BLaER1 treated with 17β-estradiol and CSF1 and Interleukin-3, amounts not matched to agents 10 nM and 100 nM (cell line): ENCODE data around the gene AMZ1.
A peak's percentile ranks its signal among the peaks of the same experiment; 100 is the strongest.
"Not testable (repeated sequence)": the region's sequence is repeated elsewhere in the genome, so short reads cannot be mapped to it uniquely, and the experiment has no call there.

Source experiments
- H3K27ac ChIP-seq, 11 experiments: shearing (Covaris generic); formaldehyde crosslinking; 2 replicates each; pipeline ENCODE4 v1.8.1; 2022
- H3K27me3 ChIP-seq, 11 experiments: shearing (Covaris generic); formaldehyde crosslinking; 2 replicates each; pipeline ENCODE4 v1.8.1; 2022
- H3K36me3 ChIP-seq, 11 experiments: shearing (Covaris generic); formaldehyde crosslinking; 2 replicates each; pipeline ENCODE4 v1.8.1; 2022
- H3K4me1 ChIP-seq, 10 experiments: shearing (Covaris generic); formaldehyde crosslinking; 2 replicates each; pipeline ENCODE4 v1.8.1; 2022
- H3K4me2 ChIP-seq, 11 experiments: shearing (Covaris generic); formaldehyde crosslinking; 2 replicates each; pipeline ENCODE4 v1.8.1; 2022
- H3K4me3 ChIP-seq, 10 experiments: shearing (Covaris generic); formaldehyde crosslinking; 2 replicates each; pipeline ENCODE4 v1.8.1; 2022
- H3K9ac ChIP-seq, 11 experiments: shearing (Covaris generic); formaldehyde crosslinking; 2 replicates each; pipeline ENCODE4 v1.8.1; 2022
- H3K9me3 ChIP-seq, 11 experiments: shearing (Covaris generic); formaldehyde crosslinking; replicated peaks in 1 of 11; 2 replicates each; pipeline ENCODE4 v1.8.1; 2022
- H4K20me1 ChIP-seq, 11 experiments: shearing (Covaris generic); formaldehyde crosslinking; 2 replicates each; pipeline ENCODE4 v1.8.1; 2022
- Cebpa-rat ChIP-seq, 11 experiments: shearing (Covaris generic); IDR thresholded peaks; 2 replicates each; pipeline ENCODE4 v1.8.1; 2022

AMZ1 gene

DNA sequence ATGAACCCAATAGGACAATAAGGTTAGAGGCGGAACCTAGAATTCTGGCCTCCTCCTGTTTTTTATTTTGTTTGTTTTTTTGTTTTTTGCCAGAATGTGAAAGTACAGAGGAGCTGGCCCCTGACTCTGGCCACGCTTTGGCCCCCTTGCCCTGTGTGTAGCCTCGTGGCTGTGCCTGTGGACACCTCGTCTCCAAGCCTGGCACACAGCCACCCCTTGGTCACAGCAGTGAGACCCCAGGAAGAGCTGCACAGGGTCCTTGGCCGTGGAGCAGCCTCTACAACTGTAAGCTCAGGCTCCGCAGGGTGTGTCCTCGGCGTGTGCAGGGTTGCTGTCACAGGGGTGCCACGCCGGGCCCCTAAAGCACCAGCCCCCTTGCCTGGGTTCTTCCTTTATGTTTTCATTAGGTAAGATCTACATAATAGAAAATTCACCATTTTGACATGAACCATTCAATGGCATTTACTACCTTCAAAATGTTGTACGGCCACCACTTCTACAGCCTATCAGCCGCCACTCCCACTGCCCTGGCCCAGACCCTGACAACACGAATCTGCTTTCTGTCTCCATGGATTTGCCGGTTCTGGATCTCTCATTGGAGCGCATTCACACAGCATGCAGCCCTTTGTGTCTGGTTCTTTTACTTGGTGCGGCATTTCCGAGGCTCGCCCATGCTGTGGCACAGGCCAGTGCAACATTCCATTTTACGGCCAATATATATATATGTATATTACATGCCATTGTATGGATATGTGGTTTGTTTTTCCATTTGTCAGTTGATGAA, 51.0 kb downstream of the AMZ1 start:
- Histone ChIP-seq H3K4me3 (peak overlapping the region in 2 of 10 experiments; percentile 8 to 39; a peak in 2 of 20 replicates), H4K20me1 (peaks cover 0 to 31% (median 0%) of the 10 kb centered on the region in 11 experiments; a peak in 7 of 22 replicates), H3K4me1 (peaks cover 64 to 85% (median 77%) of the 10 kb centered on the region in 10 experiments), H3K9me3 (peaks cover 12 to 50% (median 21%) of the 10 kb centered on the region in 11 experiments), H3K36me3 (peaks cover 8 to 53% (median 30%) of the 10 kb centered on the region in 11 experiments; a peak in 21 of 22 replicates), H3K27me3 (peaks cover 0 to 13% (median 0%) of the 10 kb centered on the region in 11 experiments; a peak in 2 of 22 replicates), H3K9ac (peak overlapping the region in 9 of 11 experiments; percentile 2 to 90 (median 87); a peak in 14 of 22 replicates), H3K4me2 (peak overlapping the region; percentile 83 to 98 (median 94)), H3K27ac (peak overlapping the region in 8 of 11 experiments; percentile 52 to 98 (median 95); a peak in 17 of 22 replicates)
- TF ChIP-seq Cebpa-rat (IDR thresholded peaks at IDR 0.05) = no peak

DNA sequence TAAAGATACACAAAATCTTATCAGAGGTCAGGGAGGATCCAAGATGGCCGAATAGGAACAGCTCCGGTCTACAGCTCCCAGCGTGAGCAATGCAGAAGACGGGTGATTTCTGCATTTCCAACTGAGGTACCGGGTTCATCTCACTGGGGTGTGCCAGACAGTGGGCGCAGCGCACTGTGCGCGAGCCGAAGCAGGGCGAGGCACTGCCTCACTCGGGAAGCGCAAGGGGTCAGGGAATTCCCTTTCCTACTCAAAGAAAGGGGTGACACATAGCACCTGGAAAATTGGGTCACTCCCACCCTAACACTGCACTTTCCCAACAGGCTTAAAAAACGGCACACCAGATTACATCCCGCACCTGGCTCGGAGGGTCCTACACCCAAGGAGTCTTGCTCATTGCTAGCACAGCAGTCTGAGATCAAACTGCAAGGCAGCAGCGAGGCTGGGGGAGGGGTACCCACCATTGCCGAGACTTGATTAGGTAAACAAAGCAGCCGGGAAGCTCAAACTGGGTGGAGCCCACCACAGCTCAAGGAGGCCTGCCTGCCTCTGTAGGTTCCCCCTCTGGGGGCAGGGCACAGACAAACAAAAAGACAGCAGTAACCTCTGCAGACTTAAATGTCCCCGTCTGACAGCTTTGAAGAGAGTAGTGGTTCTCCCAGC, 55.7 kb downstream of the AMZ1 start:
- Histone ChIP-seq H3K36me3 (peaks cover 8 to 63% (median 31%) of the 10 kb centered on the region in 11 experiments; a peak in 21 of 22 replicates), H3K9me3 (peaks cover 22 to 83% (median 51%) of the 10 kb centered on the region in 11 experiments), H3K4me3 (peak overlapping the region in 1 of 10 experiments; percentile 4; a peak in 3 of 20 replicates), H3K4me1 (peaks cover 18 to 38% (median 30%) of the 10 kb centered on the region in 10 experiments)
- not testable (repeated sequence) for H4K20me1 ChIP-seq, H3K9ac ChIP-seq, H3K27ac ChIP-seq, H3K27me3 ChIP-seq, H3K4me2 ChIP-seq

DNA sequence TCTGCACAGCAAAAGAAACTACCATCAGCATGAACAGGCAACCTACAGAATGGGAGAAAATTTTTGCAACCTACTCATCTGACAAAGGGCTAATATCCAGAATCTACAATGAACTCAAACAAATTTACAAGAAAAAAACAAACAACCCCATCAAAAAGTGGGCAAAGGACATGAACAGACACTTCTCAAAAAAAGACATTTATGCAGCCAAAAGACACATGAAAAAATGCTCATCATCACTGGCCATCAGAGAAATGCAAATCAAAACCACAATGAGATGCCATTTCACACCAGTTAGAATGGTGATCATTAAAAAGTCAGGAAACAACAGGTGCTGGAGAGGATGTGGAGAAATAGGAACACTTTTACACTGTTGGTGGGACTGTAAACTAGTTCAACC, 60.7 kb downstream of the AMZ1 start:
- not testable (repeated sequence) for H3K9ac ChIP-seq, H3K4me3 ChIP-seq, H4K20me1 ChIP-seq, H3K27me3 ChIP-seq, H3K27ac ChIP-seq, H3K4me2 ChIP-seq
- peaks cover 2 to 38% (median 25%) of the 10 kb centered on the region in 11 experiments; a peak in 19 of 22 replicates for H3K36me3 ChIP-seq
- H3K4me1 ChIP-seq = peaks cover 0 to 13% (median 0%) of the 10 kb centered on the region in 10 experiments; a peak in 5 of 20 replicates
- peaks cover 13 to 63% (median 50%) of the 10 kb centered on the region in 11 experiments for H3K9me3 ChIP-seq

DNA sequence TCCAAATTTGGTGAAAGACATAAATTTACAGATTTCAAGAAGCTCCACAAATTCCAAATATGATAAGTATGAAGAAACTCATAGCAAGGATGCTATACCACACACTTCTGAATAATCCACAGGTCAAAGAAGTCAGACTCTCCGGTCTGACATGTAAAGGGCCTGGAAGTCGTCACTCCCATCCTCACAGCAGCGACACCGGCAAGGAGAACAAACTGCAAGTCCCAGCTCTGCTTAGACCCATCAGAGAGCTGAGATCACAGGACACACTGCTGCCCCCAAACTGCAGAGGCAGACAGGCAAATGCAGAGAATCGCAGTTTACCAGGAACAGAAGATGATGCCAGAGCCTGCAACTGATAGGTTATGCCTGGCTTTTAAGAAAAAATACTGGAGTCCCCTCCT, 62.0 kb downstream of the AMZ1 start:
- peaks cover 0 to 13% (median 0%) of the 10 kb centered on the region in 10 experiments; a peak in 5 of 20 replicates for H3K4me1 ChIP-seq
- H3K4me2 ChIP-seq = no peak overlapping the region
- H3K36me3 ChIP-seq = peaks cover 3 to 41% (median 28%) of the 10 kb centered on the region in 11 experiments; a peak in 20 of 22 replicates
- TF ChIP-seq Cebpa-rat (IDR thresholded peaks at IDR 0.05) = no peak
- H3K27me3 ChIP-seq = no peaks in the 10 kb centered on the region
- H3K9me3 ChIP-seq = peaks cover 2 to 62% (median 39%) of the 10 kb centered on the region in 11 experiments; a peak in 21 of 22 replicates
- no peaks in the 10 kb centered on the region; a peak in 3 of 22 replicates for H4K20me1 ChIP-seq
- peak overlapping the region in 1 of 10 experiments; percentile 15; a peak in 1 of 20 replicates for H3K4me3 ChIP-seq
- no peak overlapping the region for H3K9ac ChIP-seq
- H3K27ac ChIP-seq = no peak overlapping the region

DNA sequence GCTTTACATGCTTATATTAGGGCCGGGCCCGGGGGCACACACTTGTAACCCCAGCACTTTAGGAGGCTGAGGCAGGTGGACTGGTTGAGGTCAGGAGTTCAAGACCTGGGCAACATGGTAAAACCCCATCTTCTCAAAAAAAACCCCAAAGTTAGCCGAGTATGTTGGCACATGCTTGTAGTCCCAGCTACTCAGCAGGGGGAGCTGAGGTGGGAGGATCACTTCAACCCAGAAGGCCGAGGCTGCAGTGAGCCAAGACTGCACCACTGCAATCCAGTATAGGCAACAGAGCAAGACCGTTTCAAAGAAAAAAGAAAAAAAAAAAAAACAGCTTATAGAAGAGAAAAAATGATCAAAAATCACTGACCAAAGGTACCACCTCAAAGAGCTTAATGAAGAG, 63.1 kb downstream of the AMZ1 start:
- H3K36me3 ChIP-seq = peaks cover 9 to 52% (median 38%) of the 10 kb centered on the region in 11 experiments; a peak in 20 of 22 replicates
- H3K4me3 ChIP-seq = no peak overlapping the region
- peaks cover 0 to 13% (median 0%) of the 10 kb centered on the region in 10 experiments; a peak in 5 of 20 replicates for H3K4me1 ChIP-seq
- H3K4me2 ChIP-seq = peak overlapping the region in 3 of 11 experiments; percentile 1 to 13 (median 6); a peak in 2 of 22 replicates
- H4K20me1 ChIP-seq = no peaks in the 10 kb centered on the region; a peak in 3 of 22 replicates
- H3K9me3 ChIP-seq = peaks cover 12 to 63% (median 40%) of the 10 kb centered on the region in 11 experiments; a peak in 21 of 22 replicates
- no peak for TF ChIP-seq Cebpa-rat (IDR thresholded peaks at IDR 0.05)
- H3K27me3 ChIP-seq = no peaks in the 10 kb centered on the region
- H3K27ac ChIP-seq = 0 out of 22 replicates have a peak overlapping the region, but pooled peaks of 1 of the 11 experiments have one; percentile 9
- H3K9ac ChIP-seq = no peak overlapping the region

GRCh38 chr7:2753148-2753547, 65.1 kb downstream of the AMZ1 start:
- peaks cover 13 to 66% (median 46%) of the 10 kb centered on the region in 11 experiments; a peak in 21 of 22 replicates for H3K36me3 ChIP-seq
- no peak for TF ChIP-seq Cebpa-rat (IDR thresholded peaks at IDR 0.05)
- H4K20me1 ChIP-seq = peaks cover 0 to 4% (median 0%) of the 10 kb centered on the region in 11 experiments; a peak in 3 of 22 replicates
- no peak overlapping the region for H3K4me2 ChIP-seq
- no peak overlapping the region for H3K4me3 ChIP-seq
- no peak overlapping the region for H3K9ac ChIP-seq
- no peaks in the 10 kb centered on the region for H3K27me3 ChIP-seq
- H3K27ac ChIP-seq = no peak overlapping the region
- peaks cover 15 to 29% (median 19%) of the 10 kb centered on the region in 10 experiments for H3K4me1 ChIP-seq
- H3K9me3 ChIP-seq = peaks cover 12 to 60% (median 40%) of the 10 kb centered on the region in 11 experiments; a peak in 21 of 22 replicates

DNA sequence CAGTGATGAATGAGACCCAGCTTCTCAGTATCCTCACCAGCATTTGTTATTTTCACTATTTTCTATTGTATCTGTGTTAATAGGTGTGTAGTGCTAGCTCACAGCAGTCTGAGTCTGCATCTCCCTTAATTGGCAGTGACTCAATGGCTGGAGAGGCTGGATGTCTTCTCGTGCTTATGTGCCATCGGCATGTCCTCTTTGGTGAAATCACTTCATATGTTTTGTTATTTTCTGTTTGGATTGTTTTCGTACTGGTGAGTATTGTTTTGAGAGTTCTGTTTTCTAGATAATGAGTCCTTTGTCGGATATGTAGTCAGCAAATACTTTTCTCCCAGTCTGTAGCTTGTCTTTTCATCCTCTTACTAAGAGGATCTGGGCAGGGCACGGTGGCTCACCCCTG, 66.1 kb downstream of the AMZ1 start:
- TF ChIP-seq Cebpa-rat (IDR thresholded peaks at IDR 0.05) = no peak
- H3K4me1 ChIP-seq = peaks cover 24 to 39% (median 28%) of the 10 kb centered on the region in 10 experiments
- peaks cover 12 to 58% (median 39%) of the 10 kb centered on the region in 11 experiments; a peak in 21 of 22 replicates for H3K9me3 ChIP-seq
- H3K4me2 ChIP-seq = no peak overlapping the region
- H3K9ac ChIP-seq = no peak overlapping the region
- peaks cover 0 to 4% (median 0%) of the 10 kb centered on the region in 11 experiments; a peak in 3 of 22 replicates for H4K20me1 ChIP-seq
- no peak overlapping the region for H3K27ac ChIP-seq
- H3K36me3 ChIP-seq = peaks cover 13 to 75% (median 46%) of the 10 kb centered on the region in 11 experiments; a peak in 21 of 22 replicates
- H3K4me3 ChIP-seq = no peak overlapping the region
- H3K27me3 ChIP-seq = no peaks in the 10 kb centered on the region

GRCh38 chr7:2754912-2755311, 66.9 kb downstream of the AMZ1 start:
- Histone ChIP-seq H3K4me2 (no peak overlapping the region), H4K20me1 (peaks cover 0 to 4% (median 0%) of the 10 kb centered on the region in 11 experiments; a peak in 3 of 22 replicates), H3K36me3 (peaks cover 13 to 79% (median 43%) of the 10 kb centered on the region in 11 experiments; a peak in 21 of 22 replicates), H3K4me1 (peaks cover 32 to 47% (median 36%) of the 10 kb centered on the region in 10 experiments), H3K27ac (0 out of 22 replicates have a peak overlapping the region, but pooled peaks of 1 of the 11 experiments have one; percentile 9), H3K9ac (no peak overlapping the region), H3K27me3 (no peaks in the 10 kb centered on the region), H3K9me3 (peaks cover 12 to 50% (median 32%) of the 10 kb centered on the region in 11 experiments; a peak in 21 of 22 replicates), H3K4me3 (no peak overlapping the region)
- TF ChIP-seq Cebpa-rat (IDR thresholded peaks at IDR 0.05) = no peak
